Midbrain (tissue), 1 donor: ENCODE results near the gene DHX15.

ENCODE experiments used
- DNase-seq: peaks from one replicate; lab custom pipeline; 2025; lab: John Stamatoyannopoulos, UW

The DHX15 gene

DNA sequence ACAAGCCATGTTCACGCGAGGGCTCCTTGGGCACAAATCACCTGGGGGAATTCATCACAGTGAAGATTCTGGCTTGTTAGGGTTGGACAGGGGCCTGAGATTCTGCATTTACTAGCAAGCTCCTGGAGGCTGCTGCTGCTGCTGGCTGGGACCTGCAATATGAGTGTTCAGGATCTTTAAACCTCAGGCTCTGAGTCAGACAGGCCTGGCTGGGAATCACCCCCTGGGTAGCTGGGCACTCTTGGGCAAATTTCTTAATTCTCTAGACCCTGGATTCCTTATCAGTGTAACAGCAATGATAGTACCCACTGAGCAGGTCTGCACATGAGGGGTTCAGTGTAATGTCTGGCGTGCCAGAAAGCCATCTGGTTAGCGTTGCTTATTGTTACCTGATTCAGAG, 101.5 kb downstream of the DHX15 start:
- DNase-seq = no peak

GRCh38 chr4:24477919-24478318, 106.4 kb downstream of the DHX15 start:
- no peak for DNase-seq
